Upper lobe of left lung (tissue), 6 donors: Measurements from ENCODE around the gene KNCN. TPM values are rescaled to one million over a fixed set of nuclear protein-coding genes. Genes with fewer than 3 reads are reported as not detected.

Source experiments
- ATAC-seq, 2 donors: fragments of 200-7000 bp; cut with Tn5 transposase; one replicate each; pipeline ENCODE4 v1.9.1; 2022; ENCODE audit warnings: mild to moderate bottlenecking in 2 of 2, moderate library complexity in 2 of 2; ENCODE audit not compliant: low FRiP score in 2 of 2
- DNase-seq, 2 donors: peaks; one replicate each; pipeline ENCODE4 v3.0.0-alpha.2; 2019 to 2020
- H3K27ac ChIP-seq, 4 donors: fragments of 200-600 bp; sonication (generic); one replicate each; pipeline ENCODE4 v1.5.1; 2016 to 2019
- H3K27me3 ChIP-seq, 4 donors: fragments of 200-600 bp; sonication (generic); one replicate each; pipeline ENCODE4 v1.5.1; 2017 to 2019
- H3K36me3 ChIP-seq, 4 donors: fragments of 200-600 bp; sonication (generic); one replicate each; pipeline ENCODE4 v1.5.1; 2016 to 2019
- H3K4me1 ChIP-seq, 4 donors: fragments of 200-600 bp; sonication (generic); one replicate each; pipeline ENCODE4 v1.5.1; 2018 to 2019
- H3K4me3 ChIP-seq, 4 donors: fragments of 200-600 bp; sonication (generic); one replicate each; pipeline ENCODE4 v1.5.1; 2017 to 2019; ENCODE audit warnings: mild to moderate bottlenecking in 2 of 4, moderate library complexity in 1 of 4
- H3K9me3 ChIP-seq, 4 donors: fragments of 200-600 bp; sonication (generic); one replicate each; pipeline ENCODE4 v1.5.1; 2018 to 2019
- CTCF ChIP-seq, 6 experiments: fragments of 450-650 bp in 4 of 6; fragments of 200-600 bp in 2 of 6; sonication (generic) in 2 of 6; IDR thresholded peaks; one replicate each; pipeline ENCODE4 v1.5.1; 2016 to 2019; ENCODE audit warnings: antibody characterized with exemption in 6 of 6
- EP300 ChIP-seq, 4 donors: sonication (generic); formaldehyde crosslinking; IDR thresholded peaks; one replicate each; pipeline ENCODE4 v1.5.1; 2017; ENCODE audit warnings: antibody characterized with exemption in 4 of 4, control low read depth in 2 of 4
- POLR2A ChIP-seq, 4 donors: fragments of 450-650 bp; IDR thresholded peaks; one replicate each; pipeline ENCODE4 v1.5.1; 2016 to 2017; ENCODE audit warnings: antibody characterized with exemption in 4 of 4, mild to moderate bottlenecking in 2 of 4
- POLR2AphosphoS5 ChIP-seq, 2 donors: sonication (generic); formaldehyde crosslinking; IDR thresholded peaks; one replicate each; pipeline ENCODE4 v1.5.1; 2017; ENCODE audit warnings: antibody characterized with exemption in 2 of 2
- WGBS, 2 donors: methylation state at CpG; one replicate each; pipeline ENCODE4 v1.1.5; 2017 to 2018; 5-methylcytosine and 5-hydroxymethylcytosine counted together
- total RNA-seq, 6 donors: library from RNA; depleted of rRNA in 4 of 6; stranded (reverse); fragments of >200 nt in 4 of 6; gene quantifications; one replicate each; pipeline versions ENCODE4 v1.1.0 to v1.2.1, GENCODE V29; 2016 to 2021
- donor health status: DM: no; HTN: no; CAD: no; lungs with moderate emphysema.
- donor health status: DM: no; HTN: yes; CAD: no; lungs with severe emphysema.

The KNCN gene
- not detected for total RNA-seq

DNA sequence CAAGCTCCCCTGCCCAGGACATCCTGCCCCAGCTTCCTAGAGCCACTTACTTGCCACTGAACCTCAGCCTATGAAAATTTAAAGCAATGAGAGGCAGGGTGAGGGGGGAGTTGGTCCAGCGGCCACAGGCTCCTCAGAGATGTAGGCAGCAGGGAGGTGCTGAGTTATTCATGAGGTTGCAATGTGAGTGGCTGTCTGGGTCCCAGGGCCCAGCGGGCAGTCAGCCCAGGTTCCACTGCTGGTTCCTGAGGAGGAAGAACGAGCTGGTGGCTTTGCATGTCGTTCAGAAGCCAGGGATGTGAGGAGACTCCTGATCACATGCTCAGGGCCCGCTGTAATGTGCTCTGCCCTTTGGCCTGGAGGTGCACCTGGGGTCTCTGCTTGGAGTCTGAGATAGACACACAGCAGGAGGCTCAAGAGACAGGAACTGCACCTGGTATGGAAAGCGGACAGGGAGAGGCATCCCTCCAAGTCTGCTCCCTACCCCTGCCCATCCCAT lies at the start of gene KNCN:
TSS of gene KNCN (minus strand) at position 51 of the 499 bp plus-strand sequence. CDS start 432 bp downstream, outside the sequence.
- TF ChIP-seq EP300 (IDR thresholded peaks at IDR 0.05), result no peak
- TF ChIP-seq POLR2AphosphoS5 (IDR thresholded peaks at IDR 0.05), result no peak
- TF ChIP-seq POLR2A (IDR thresholded peaks at IDR 0.05), result no peak
- no peak for TF ChIP-seq CTCF (IDR thresholded peaks at IDR 0.05)
- DNase-seq (no peak), ATAC-seq (no peak)
- H3K4me3 ChIP-seq, result no peak within 1 kb of the TSS
- H3K4me1 ChIP-seq, result no peaks in the 10 kb centered on the region
- no peaks in the 10 kb centered on the region for H3K36me3 ChIP-seq
- no peaks in the 10 kb centered on the region for H3K27me3 ChIP-seq
- H3K27ac ChIP-seq, result no peak within 1 kb of the TSS
- 65 to 73% methylated on average over 6 of the region's 6 CpGs for WGBS, 2 donors
- H3K9me3 ChIP-seq, result no peaks in the 10 kb centered on the region

DNA sequence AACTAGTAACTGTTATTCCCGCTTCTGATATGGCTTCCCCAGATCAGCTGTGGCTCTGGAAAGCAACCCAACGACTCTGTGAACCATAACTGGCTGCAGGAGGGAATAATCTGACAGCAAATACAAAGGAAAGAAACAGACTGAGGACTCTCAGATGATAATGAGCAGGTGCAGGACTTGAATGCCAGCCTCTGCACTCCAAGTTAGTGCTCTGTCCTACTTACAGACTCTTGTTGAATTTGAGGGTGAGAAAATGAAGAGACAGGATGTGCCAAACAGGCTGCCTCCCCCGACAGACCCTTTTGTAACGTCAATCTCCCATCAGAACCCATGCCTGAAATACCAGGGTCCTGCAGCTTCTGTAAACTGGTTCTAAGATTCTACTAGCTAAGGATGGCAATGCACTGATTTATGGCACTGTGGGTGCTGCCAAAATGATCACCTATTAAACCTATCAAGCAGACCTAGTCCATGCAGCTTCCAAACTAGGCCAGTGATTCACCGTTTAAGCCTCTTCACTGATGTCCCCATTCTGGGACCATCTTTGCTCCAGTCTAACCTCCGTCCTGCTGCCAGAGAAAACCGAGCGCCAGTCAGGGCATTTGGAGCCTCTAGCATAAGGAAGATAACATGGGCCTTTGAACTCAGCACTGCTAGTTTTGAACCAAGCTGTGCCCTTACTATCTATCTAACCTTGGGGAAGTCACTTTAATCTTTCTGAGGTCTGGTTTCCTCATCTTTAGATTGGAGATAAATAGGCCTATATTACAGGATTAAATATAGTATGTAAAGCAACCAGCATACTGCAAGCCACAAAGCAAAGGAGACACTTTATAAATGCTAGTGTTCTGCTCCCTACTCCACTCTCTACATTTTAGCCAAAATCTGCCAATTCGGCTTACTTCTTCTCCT lies 47.9 kb upstream of the KNCN start:
- TF ChIP-seq EP300 (IDR thresholded peaks at IDR 0.05), result no peak
- TF ChIP-seq CTCF (IDR thresholded peaks at IDR 0.05), result no peak
- TF ChIP-seq POLR2AphosphoS5 (IDR thresholded peaks at IDR 0.05), result no peak
- TF ChIP-seq POLR2A (IDR thresholded peaks at IDR 0.05), result no peak
- H3K9me3 ChIP-seq, result no peaks in the 10 kb centered on the region
- peaks cover 24 to 56% (median 28%) of the 10 kb centered on the region in 4 donors for H3K4me1 ChIP-seq
- 87 to 89% methylated on average over 9 of the region's 9 CpGs for WGBS, 2 donors
- DNase-seq, result no peak
- no peaks in the 10 kb centered on the region for H3K36me3 ChIP-seq
- H3K27me3 ChIP-seq, result no peaks in the 10 kb centered on the region
- H3K27ac ChIP-seq, result no peak overlapping the region
- ATAC-seq, result no peak
- no peak overlapping the region for H3K4me3 ChIP-seq

DNA sequence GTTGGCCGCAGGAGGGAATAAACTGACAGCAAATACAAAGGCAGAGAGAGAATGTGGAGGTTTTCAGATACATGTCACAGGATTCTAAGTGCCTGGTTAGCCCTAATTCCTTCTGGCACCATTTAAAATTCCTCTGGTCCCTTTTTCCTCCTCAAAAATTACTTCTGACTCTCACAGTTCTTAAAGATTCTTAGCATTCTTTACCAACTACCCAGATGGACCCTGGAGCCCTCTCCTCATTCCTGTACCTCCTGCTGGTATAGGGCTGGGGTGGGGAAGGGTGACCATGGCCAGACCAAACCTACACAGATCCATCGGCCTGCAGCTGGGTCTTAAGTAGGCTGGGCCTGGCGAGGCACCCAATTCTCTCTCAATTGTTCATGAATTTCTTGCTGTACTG lies 45.4 kb upstream of the KNCN start:
- no peak for DNase-seq
- H3K9me3 ChIP-seq, result no peaks in the 10 kb centered on the region
- no peak for TF ChIP-seq CTCF (IDR thresholded peaks at IDR 0.05)
- TF ChIP-seq POLR2AphosphoS5 (IDR thresholded peaks at IDR 0.05), result no peak
- TF ChIP-seq EP300 (IDR thresholded peaks at IDR 0.05), result no peak
- H3K27ac ChIP-seq, result no peak overlapping the region
- no peak overlapping the region for H3K4me3 ChIP-seq
- H3K4me1 ChIP-seq, result peaks cover 12 to 38% (median 17%) of the 10 kb centered on the region in 4 donors
- H3K36me3 ChIP-seq, result peaks cover 10 to 23% (median 18%) of the 10 kb centered on the region in 4 donors
- ATAC-seq, result no peak
- H3K27me3 ChIP-seq, result no peaks in the 10 kb centered on the region
- whole genome bisulfite sequencing, 2 donors, result 93 to 95% methylated on average over 3 of the region's 3 CpGs

DNA sequence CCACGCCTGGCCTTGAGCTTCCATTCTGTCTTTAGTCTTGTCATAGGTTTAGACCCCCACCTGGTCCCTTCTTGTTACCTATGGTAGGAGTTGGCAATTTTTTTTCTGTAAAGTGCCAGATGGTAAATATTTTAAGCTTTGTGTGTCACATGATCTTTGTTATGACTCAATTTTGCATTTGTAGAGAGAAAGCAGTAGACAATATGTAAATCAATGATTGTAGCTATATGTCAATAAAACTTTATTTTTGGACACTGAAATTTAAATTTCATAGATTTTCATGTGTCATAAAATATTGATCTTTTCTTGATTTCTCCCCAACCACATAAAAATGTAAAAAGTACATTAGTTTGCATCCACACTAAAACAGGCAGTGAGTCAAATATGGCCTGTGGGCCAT lies 44.6 kb upstream of the KNCN start:
- WGBS, 2 donors, result 95 to 100% methylated on average over 1 of the region's 1 CpG

More for the DNA sequence above, 44.6 kb upstream of the KNCN start:
- H3K27ac ChIP-seq, result peak overlapping the region in 3 of 4 donors; percentile 60 to 84 (median 82)
- no peak for TF ChIP-seq POLR2A (IDR thresholded peaks at IDR 0.05)
- no peak for TF ChIP-seq CTCF (IDR thresholded peaks at IDR 0.05)
- TF ChIP-seq EP300 (IDR thresholded peaks at IDR 0.05), result no peak
- no peak for TF ChIP-seq POLR2AphosphoS5 (IDR thresholded peaks at IDR 0.05)
- no peaks in the 10 kb centered on the region for H3K27me3 ChIP-seq
- DNase-seq (no peak), ATAC-seq (no peak)
- H3K4me3 ChIP-seq, result no peak overlapping the region
- H3K4me1 ChIP-seq, result peaks cover 10 to 37% (median 13%) of the 10 kb centered on the region in 4 donors
- H3K36me3 ChIP-seq, result peaks cover 10 to 31% (median 26%) of the 10 kb centered on the region in 4 donors
- H3K9me3 ChIP-seq, result no peaks in the 10 kb centered on the region
